GM18868 (cell line): Measurements from ENCODE around the gene ADRA1B.

ENCODE experiments used
- ATAC-seq: cut with Tn5 transposase; IDR thresholded peaks from one replicate; pipeline ENCODE4 v1.9.1; 2021; ENCODE audit warnings: mild to moderate bottlenecking, moderate library complexity; ENCODE audit not compliant: unreplicated experiment

ADRA1B gene

DNA sequence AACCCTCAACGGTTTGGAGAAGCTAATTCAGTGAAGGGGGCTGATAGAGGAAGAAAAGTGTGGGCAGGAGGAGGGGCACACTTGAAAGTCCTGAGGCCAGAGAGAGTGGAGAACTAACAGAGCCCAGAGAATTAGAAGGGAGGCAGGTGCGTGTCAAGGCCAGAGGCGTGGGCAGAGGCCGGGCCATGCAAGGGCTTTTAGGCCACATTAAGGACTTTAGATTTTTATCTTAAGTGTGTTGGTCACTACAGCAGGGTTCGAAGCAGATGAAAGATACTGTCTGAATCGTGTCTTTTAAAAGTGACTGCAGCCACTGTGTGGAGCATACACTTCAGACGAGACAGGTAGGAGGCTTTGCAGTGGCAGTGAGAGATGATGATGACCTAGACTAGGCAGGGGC, 6.7 kb downstream of the ADRA1B start:
- no peak for ATAC-seq

DNA sequence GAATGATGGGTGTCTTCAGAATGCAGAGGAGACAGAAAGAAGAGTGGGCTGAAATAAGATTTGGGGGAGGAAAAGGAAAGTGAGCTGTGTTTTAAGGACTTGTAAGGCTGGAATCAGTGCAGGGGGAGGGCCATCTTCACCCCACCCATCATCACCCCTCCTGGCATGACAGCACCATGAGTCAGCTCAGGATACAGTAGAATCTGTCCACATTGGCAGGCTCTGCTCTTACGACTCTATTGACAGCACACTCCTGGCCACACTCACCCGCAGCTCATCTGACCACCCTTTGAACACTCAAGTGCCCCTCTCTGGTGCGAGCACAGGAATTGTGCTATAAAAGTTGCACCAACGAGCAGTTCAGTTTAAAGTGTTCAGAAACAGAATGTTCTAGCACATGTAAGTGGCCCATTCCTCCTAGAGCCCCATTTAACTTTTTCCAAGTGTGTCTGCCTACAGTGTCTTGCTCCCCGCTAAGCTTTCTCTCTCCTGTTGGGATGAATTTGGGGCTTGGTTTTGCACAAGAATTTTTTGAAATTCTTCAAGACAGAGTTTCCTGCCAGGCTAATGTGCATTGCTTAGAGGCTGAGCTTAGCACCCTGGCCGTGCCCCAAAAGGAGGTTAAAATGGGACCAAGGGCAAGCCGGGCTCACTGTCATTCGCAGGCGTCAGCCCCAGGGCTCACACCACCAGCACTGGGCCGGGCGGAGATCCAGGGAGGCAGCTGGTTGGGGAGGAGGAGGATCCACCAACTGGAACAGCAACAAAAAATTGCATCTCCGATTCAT, 12.0 kb downstream of the ADRA1B start:
- ATAC-seq: no peak

DNA sequence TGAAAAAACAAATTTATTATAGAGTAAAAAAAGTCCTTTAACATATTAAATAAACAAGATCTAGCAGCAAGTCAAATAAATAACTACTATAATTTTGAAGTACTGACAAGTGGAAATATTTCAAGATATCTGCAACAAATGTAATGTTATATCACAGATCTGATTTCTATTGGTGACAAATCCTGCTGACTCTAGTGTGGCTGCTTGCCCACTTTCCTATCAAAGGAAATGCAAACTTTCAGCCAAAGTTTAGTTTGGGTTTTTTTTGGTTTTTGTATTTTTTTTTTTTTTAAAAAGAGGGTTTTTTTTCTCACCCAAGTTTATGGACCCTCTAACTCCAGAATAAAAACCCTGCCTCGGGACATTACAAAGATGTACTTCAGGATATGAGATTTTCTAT, 12.9 kb downstream of the ADRA1B start:
- no peak for ATAC-seq

DNA sequence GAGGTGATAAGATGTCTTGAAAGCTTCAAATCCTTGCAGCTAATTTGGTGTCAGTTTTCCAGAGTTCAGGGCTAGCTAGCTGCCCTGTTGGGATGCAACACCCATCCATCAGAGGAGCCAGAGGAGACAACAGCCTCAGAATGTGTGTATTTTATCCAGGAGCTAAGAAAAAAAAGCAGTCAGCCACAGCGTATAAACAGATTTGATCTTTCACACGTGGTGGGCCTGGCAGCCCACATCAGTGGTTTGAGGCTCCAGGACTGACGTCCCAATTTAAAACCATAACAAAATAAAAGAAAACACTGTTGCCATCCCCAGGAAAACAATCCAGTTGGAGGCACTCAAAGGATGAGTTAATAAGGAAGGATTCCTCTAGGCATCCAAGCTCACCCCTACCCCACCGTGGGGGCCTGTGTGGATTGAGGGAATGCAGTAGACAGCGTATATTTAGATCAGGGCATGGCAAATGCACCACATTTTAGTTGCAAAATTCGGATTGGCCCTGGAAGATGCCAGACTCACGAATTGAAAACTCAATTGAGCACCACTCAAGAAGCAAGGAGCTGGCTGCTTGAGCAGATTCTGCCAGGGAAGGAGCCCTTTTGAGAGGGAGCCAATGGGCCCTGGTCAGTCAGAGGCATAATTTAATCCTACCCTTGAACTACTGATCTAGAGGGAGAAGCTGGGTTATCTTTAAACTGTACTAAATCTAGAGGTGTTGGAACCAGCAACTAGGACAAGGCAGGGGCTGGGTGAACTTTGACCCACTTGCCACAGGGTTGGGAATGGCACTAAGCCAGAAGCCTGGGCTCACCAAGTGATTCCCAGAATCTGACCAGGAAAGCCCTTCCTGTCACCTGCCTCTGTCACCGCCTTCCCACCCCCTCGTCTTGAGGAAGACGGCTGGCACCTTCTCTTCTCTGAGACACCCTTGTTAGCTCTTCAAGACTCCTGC, 17.5 kb downstream of the ADRA1B start:
- ATAC-seq: no peak

DNA sequence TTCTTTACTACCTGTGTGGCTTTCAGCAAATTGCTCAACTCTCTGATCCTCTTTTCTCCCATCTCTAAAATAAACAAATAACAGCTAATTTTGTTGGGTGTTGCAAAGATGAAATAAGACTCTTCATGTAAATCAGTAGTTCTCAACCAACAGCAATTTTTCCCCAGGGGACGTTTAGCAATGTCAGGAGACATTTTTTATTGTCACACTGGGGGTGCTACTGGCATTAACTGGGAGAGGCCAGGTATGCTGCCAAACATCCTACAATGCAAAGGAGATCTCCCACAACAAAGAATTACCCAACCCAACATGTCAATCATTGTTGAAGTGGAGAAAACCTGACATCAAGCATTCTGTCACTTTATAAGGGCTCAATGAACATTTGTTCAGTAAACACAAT, 19.7 kb downstream of the ADRA1B start:
- no peak for ATAC-seq

DNA sequence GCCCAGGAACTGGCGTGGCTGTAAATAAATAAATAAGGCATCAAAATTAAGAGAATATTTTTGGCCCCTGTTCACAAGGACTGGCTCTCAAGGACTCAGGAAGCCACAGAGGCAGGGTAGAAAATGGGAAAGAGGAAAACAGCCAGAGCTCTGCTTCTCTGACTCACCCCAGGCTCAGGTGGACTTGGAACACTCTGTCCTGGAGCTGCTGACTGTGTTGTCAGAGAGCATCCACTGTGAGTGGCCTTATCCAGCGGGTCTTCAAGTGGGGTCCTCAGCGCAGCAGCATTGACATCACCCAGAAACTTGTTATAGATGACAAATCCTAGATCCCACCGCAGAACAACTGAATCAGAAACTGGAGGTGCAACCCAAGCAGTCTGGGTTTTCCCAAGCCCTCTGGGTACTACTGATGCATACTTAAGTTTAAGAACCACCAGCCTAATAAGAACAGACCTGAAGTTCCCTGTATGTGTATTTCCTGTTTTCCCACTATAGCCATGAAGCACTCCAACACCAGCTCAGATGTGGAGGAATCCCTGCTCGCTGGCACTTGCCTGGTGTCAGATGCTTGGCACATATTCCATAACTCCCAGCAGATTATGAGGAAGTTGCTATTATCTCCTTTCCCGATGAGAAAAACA, 20.5 kb downstream of the ADRA1B start:
- no peak for ATAC-seq

DNA sequence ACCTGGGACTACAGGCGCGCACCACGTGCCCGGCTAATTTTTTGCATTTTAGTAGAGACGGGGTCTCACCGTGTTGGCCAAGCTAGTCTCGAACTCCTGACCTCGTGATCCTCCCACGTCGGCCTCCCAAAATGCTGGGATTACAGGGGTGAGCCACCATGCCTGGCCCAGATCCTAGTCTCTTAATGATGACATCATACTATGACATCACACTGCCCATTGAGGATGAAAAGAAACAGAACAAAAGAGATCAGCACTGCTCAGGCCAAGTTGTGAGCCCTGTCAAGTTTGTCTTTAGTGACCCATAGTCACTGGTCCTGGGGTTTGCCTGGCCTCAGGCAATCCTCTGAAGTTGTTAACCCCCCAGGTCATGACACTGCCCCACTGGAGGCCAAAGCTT, 21.3 kb downstream of the ADRA1B start:
- no peak for ATAC-seq

DNA sequence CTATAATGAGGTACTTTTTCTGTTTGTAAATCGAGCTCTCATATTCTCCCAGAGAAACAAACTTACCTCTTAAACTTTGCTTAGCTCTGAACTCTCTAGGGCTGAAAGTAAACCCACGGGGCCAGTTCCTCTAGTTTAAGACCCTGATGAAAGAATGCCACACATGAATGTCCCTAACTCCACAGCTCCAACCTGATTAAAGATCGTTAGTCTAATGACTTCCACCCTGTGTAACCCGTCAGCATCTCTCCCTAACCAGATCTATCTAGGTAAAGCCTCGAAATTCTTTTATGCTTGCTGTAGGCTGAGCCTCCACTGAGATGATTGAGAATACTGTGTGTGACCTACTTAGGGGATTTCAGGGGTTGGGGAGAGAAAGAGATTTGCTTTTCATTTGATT, 27.0 kb downstream of the ADRA1B start:
- no peak for ATAC-seq

DNA sequence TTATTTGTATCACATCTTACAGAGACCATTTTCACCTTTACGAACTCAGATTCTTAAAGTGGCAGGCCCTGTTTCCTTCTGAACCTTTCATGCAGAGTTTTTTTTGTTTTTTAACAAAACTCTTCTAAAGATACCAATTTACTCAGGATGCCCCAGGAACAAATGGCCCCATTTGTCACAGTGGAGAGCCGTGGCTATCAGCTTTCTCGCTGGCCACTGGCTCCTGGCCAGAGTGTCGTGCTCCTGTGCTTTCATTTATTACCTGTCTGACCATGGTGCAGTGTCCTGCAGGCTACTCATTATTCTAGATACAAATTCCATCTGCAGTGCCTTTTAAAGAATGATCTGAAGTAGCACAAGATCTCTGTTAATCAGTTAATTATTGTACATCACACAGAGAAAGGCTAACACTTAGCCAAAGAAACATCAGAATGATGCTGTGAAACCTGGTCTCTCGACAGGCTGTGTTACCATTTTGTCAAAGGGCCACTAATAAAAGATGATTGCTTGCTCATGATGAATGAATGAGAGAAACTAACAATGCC, 27.8 kb downstream of the ADRA1B start:
- ATAC-seq: no peak

DNA sequence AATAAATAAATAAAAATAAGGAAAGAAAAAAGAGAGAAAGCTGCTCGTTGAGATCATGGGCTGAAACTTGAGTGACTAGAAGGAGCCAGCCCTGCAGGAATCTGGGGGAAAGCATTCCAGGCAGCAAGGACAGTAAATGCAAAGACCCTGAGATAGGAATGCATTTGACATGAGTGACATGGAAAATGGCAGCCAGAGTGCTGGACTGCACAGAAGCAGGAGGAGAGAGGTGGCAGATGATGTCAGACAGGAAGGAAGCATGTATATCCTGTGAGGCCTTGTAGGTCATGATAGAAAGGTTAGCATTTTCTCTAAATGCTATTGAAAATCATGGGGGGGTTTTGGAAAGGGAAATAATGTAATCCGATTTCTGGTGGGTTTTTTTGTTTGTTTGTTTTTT, 29.1 kb downstream of the ADRA1B start:
- no peak for ATAC-seq

DNA sequence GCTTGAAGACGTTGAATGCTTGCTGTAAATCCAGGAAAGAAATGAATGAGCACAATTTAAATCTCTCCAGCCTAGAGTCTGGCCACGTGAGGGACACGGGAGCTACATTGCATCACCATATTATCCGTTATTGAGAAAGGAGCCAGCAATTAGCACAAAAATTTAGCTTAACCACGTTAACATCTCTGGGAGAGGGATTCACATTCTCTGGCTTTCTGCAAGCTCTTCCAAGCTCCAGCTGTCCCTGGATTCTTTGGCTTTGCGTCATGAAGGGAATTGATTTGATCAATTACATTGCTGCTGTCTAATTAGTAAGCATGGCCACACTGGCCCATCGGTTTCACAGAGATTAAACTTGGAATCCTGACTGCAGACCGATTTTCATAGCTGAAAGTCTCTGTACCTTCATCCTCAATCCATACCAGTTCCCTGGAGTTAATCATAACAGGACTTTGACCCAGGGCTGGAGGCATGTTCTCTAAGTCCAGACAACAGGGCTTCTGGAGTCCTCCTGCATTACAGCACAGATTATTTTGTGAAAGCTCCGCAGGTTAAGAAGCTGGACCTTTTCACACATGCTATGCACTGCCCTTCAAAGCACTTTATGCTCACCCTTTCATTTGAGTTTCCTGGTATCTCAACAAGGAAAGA, 31.6 kb downstream of the ADRA1B start:
- ATAC-seq: no peak

DNA sequence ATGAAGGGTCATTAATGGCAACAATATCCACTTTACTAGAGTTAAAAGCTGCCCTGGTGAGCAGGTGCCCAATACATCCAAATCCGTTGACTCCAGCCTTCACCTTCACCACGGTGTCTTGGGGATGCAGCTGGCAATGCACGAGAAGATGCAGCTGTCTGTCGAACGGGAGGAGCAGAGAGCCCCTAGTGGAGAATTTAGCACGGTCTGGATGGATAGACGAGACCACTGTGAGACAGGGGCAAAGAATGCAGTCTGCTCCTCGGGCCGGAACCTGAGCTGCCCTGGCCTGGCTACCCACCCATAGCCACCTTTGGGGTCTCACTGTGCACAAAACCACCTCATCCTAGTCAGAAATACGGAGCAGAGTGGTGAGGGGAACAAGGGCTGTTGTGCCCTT, 35.1 kb downstream of the ADRA1B start:
- ATAC-seq: peak; percentile 47

DNA sequence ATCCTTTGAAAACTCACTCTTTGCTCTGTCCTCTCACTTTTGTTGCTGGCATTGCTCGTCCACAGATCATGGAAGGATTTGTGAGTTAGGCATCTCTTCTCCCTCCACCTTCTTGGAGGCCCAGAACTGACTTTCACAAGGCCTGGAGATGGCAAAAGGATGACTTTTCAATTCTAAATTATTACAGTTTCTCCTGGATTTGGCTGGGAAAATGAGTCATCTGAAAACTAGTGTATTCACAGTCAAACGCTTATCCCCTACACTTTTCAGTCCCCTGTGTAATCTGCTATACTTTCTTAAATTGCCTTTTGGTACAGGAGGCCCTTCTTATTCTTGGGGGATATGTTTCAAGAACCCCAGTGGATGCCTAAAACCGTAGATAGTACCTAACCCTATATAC, 35.6 kb downstream of the ADRA1B start:
- ATAC-seq: no peak

DNA sequence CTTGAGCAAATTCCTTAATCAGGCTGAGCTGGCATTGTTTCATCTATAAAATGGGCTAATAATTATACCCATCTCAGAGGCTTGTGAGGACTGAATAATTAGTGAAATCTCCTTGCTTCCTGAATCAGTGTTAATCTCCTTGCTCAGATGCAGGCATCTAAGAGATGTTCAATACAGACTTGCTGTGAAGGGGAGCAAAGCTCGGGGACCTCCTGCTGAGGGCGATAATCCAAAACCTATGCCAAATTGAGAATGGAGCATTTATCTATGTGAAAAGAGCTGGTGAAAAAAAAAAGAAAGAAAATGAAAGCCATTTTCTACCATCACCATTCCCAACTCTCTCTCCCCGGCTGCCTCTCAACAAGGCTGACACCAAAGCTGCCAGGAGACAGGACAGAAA, 37.3 kb downstream of the ADRA1B start:
- no peak for ATAC-seq

DNA sequence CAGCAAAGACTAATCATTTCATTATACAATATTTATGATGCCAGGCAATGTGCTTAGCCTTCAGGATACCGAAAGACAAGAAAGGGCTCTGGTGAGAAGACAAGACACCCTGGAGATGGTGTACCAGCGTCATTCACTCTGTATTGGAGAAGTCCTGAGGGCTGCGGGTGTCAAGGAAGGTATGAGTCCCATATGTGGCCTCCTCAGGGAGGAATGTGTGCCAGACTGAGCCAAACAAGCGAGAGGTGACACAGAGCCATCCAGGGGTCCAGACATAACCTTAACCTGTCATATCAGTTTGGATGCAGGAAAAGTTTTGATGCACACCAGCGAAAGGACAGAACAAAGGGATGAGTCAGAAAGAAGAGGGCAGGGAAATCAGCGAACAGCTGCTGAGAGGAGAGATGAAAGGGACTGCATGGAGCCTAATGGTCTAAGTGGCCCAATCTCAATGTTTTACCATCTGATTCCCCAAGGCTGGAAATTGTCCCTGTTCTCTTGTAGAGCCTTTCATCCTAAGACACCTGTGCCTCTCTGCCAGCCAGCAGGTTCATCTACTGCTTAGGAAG, 38.9 kb downstream of the ADRA1B start:
- ATAC-seq: no peak

DNA sequence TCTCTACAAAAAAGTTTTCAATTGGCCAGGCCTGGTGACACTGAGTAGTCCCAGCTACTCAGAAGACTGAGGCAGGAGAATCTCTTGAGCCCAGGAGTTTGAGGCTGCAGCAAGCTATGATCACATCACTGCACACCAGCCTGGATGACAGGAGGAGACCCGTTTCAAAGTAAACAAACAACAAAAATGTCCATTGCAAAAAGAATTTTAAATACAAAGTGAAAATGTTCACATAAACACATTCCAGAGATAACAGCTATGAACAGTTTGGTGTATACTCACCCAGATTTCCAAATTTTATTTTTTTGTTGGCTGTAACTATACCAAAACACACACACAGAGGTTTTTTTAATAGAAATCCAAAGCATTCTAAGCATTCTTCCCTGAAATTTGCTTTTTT, 39.8 kb downstream of the ADRA1B start:
- no peak for ATAC-seq

DNA sequence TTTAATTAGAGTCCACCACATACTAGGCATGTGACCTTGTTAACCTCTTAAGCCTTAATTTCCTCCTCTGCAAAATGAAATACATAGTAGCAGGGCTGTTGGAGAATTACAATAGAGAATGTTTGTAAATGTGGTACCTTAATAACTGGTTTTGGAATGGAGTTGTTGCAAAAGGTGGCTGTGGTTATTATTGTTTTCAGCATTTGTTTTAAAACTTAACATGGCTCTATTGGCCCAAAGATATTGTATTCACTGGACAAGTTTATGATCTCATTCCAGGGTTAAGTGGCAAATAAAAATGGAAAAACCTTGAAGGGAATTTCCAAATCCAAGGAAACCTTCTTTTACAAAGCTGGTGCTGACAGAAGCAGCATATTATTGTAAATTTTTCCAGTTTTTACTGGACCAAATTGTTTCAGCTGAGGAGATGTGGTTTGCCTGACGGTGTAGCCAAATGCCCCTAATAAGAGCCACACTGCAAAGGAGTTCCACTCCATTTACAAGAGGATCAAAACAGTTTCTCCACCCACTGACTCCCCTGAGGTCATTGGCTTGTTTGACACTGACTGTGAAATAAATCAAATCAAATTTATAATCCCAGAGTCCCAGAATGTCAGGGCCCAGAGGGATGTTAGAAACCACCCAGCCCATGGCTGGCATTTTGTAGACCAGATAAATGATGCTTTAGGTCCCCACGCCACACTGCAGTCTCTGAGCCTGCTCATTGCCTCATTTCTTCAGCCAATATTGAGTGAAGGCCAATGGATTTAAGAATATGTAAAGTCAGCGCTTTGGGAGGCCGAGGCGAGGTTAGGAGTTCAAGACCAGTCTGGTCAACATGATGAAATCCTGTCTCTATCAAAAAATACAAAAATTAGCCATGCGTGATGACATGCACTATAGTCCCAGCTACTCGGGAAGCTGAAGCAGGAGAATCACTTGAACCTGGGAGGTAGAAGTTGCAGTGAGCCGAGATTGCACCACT, 45.2 kb downstream of the ADRA1B start:
- ATAC-seq: no peak

DNA sequence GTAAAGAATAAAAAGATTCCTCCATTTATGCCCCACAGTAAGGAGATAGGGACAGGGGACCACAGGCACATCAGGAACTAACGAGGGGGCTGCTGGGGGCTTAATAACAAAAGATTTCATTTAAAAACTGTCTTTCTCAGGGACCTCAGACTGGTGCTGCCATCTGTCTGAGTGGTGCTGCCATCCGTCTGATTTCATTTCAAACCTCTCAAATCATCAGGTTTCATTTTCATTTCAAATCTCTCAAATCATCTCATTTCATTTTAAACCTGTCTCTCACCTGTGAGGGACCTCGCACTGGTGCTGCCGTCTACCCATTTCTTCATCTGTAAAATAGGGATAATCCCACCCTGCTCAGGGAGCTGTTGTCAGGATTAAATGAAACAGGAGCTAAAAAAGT, 45.9 kb downstream of the ADRA1B start:
- no peak for ATAC-seq

DNA sequence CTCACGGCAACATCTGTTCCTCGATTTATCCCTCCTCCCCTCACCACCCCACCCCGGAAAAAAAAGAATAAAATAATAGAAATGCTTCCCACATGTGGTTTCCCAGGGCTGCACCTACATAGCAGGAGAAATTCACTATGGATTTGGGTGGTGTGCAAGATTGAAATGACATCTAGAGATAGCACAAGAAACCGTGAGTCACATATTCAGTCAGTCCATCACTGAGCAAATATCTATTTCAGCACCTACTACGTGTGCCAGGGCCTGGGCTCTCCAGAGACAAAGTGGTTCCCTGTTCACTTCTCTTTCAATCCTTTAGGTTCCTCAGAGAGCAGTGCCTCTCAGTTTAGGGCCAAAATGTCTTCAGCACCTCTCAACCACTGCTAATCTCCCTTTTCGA, 47.7 kb downstream of the ADRA1B start:
- no peak for ATAC-seq
